ENCODE measurements around the gene MPDU1.

GRCh38 chr17:7590743-7591142 lies 7.1 kb downstream of the MPDU1 start:
- TF ChIP-seq, protein P1, sequence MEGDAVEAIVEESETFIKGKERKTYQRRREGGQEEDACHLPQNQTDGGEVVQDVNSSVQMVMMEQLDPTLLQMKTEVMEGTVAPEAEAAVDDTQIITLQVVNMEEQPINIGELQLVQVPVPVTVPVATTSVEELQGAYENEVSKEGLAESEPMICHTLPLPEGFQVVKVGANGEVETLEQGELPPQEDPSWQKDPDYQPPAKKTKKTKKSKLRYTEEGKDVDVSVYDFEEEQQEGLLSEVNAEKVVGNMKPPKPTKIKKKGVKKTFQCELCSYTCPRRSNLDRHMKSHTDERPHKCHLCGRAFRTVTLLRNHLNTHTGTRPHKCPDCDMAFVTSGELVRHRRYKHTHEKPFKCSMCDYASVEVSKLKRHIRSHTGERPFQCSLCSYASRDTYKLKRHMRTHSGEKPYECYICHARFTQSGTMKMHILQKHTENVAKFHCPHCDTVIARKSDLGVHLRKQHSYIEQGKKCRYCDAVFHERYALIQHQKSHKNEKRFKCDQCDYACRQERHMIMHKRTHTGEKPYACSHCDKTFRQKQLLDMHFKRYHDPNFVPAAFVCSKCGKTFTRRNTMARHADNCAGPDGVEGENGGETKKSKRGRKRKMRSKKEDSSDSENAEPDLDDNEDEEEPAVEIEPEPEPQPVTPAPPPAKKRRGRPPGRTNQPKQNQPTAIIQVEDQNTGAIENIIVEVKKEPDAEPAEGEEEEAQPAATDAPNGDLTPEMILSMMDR (conservative IDR thresholded peaks at IDR 0.05; ENCODE audit: low read depth, low read length), result no peak
- TF ChIP-seq EZH2 (IDR thresholded peaks at IDR 0.05; ENCODE audit: low read length, unreplicated experiment), result no peak
